NOMO-1 treated with dmso at 0.1 percent for 144 hours (cell line): ENCODE measurements around the gene RPL13A.
"Not testable (repeated sequence)": the region's sequence is repeated elsewhere in the genome, so short reads cannot be mapped to it uniquely, and the experiment has no call there.

ENCODE experiments used
- DNase-seq: peaks from one replicate; lab custom pipeline; 2025; ENCODE audit not compliant: unreplicated experiment; lab: John Stamatoyannopoulos, UW

RPL13A gene

GRCh38 chr19:49487277-49488045 lies at the start of gene RPL13A:
Gene RPL13A (plus strand): TSS chr19:49487608. CDS start chr19:49487630, 22 bp downstream.
- peak; percentile 98 for DNase-seq

DNA sequence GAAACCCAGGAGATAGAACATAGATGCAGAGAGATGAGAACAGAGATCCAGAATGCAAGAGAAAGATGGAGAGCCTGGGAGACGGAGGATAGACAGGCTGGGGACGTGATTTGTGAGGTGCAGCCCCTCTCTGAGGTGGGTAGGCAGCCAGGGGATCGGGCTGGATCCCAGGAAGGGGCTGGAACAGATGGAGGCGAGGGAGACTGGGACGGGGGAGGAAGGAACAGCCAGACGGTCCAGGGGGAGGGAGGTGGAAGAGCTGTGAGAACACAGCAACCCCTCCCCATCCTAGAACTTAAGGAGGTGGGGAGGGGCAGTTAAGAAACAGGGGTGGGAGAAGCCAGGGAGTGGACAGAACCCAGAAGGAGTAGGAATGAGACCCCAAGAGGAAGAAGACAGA lies 49.1 kb upstream of the RPL13A start:
- no peak for DNase-seq

DNA sequence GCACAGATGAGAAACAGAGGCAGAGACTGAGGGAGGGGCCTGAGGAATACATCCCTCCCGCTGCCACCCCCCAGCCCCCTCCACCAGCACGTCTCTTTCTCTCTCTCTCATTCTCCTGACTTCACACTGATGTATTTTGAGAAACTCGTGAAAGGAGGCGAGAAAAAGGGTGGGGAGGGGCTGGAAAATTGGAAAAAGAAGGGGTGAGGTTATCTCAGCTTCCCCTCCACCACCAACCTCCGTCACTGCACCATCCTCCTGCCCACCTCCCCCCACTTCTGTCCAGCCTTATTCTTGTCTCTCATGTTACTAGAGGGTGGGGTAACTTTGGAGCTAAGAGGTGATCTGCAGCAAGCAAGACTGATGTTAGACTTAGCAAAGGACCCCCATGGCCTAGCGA lies 47.6 kb upstream of the RPL13A start:
- no peak for DNase-seq

DNA sequence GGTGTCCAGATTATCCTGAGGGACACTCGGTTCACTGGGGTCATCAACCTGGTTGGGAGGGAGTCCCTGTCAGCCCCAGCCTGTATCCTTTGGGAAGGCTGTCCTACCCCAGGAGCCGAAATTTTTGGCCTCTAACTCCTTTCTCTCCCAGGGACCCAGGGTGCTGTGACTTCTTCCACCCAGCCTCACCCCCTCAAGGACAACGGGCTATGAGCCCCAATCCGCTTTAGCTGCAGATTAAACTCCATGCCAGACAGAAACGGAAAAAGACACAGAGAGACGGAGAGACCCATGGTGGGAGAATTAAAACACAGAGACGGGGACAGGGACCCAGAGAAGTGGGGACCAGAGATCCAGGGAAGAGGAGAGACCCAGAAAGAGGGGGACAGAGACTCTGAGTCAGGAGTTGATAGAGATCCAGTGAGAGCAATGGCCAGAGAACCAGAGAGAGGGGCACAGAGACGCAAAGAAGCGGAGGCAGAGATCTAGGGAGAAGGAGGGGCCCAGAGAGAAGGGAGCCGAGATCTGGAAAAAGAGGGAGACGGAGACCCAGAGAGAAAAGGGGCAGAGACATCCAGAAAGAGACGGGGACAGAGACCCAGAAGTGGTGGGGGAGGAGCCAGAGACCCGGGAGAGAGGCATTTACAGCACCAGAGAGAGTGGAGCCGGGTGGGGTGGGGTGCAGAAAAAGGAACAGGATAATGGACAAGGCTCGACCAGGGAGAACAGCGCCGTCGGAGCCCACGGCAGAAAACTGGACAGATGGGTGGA lies 46.8 kb upstream of the RPL13A start:
- no peak for DNase-seq

GRCh38 chr19:49441210-49441959 lies 46.0 kb upstream of the RPL13A start, which contains the start of gene SLC17A7:
Gene SLC17A7 (minus strand): TSS chr19:49441527. CDS start chr19:49441379, 148 bp downstream.
- no peak for DNase-seq

- DNase-seq = no peak
These were observed 45.5 kb upstream of the RPL13A start for GRCh38 chr19:49441960-49442350.

GRCh38 chr19:49442354-49442753 lies 45.1 kb upstream of the RPL13A start:
- no peak for DNase-seq

GRCh38 chr19:49442771-49443365 lies 44.5 kb upstream of the RPL13A start:
- no peak for DNase-seq

GRCh38 chr19:49443366-49444099 lies 43.9 kb upstream of the RPL13A start:
- DNase-seq = peak; percentile 94

DNA sequence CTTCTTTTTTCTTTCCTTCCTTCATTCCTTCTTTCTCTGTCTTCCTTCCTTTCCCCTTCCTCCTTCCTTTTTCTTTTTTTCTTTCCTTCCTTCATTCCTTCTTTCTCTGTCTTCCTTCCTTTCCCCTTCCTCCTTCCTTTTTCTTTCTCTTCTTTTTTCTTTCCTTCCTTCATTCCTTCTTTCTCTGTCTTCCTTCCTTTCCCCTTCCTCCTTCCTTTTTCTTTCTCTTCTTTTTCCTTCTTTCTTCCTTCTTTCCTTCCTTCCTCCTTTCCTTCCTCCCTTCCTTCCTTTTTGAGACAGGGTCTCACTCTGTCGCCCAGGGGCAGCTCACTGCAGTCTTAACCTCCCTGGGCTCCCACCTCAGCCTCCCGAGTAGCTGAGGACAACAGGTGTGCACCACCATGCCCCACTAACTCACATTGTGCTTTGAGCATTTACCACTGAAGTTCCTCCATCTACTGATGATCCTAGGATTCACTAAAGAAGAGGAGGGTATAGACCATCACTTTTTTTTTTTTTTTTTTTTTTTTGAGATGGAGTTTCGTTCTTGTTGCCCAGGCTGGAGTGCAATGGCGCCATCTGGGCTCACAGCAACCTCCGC lies 43.2 kb upstream of the RPL13A start:
- not testable (repeated sequence) for DNase-seq

DNA sequence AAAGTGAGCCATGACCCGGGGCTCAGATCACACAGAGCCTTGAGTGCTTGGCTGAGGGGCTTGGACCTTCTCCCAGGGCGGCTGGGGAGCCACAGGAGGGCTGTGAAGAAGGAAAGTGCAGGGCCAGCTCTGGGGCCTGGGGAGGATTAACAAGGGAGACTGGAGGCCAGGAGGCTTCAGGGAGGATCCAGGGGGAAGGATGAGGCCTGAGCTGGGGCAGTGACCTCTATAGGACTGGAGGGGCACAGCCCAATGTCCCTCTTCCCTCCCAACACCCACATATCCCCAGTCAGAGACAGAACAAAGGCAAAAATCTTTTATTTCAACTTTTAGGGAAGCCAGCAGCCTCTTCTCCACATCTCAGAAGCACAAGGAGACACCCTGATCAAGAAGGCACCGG lies 41.4 kb upstream of the RPL13A start:
- no peak for DNase-seq

DNA sequence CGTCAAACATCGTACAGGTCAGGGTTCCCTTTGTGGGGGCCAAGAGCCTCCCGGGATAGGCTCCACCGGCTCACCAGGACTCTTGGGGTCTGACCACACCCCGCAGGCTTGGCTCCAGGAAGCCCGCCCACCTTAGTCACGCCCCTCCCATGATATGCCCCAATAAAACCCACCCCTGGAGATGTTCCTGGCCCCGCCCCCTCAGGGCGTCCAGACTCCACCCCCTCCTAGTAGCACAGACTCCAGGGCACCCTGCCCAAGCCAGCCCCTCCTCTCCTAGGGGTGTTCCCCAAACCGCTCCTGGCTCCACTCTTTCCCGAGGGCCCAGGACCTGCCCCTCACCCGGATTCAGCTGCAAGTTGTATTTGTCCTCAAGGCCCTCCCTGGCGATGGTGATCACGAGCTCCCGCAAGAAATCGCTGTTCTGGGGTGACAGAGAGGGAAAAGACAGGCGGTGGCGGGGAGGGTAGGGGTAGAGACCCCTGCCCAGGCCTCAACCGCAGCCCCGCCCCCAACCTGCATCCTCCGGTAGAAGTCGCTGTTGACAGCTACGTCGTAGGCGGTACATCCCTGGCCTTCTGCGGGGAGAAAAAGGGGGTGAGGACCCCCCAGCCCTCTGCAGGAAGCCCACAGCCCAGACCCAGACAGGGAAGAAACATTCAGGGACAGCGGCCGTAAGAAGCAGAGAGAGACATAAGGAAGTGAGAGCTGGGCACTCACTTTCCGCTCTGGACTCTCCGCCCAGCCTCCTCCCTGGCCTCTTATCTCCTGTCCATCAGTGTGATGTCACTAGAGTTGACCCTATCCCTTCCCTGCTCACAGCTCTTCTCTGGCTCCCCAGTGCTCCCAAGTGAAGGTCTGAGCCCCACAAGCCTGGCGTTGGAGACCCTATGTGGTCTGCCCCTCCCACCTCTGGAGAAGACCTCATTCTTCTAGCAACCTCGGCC lies 39.6 kb upstream of the RPL13A start:
- no peak for DNase-seq

DNA sequence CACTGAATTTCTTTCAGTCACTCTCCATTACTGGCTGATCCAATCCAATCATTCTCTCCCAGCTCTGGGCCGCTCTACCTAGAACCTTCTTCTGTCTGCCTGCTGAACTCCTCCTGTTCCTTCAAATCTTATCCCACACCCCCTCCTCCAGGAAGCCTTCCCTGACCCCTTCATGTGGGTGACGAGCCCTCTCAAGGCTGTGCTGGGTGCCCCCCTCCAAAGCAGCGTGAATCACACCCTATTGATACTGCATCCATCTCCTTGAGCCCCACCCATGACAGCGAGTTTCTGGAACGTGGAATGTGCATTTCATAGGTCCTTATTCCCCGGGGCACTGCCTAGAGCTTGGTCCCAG lies 39.0 kb upstream of the RPL13A start:
- no peak for DNase-seq

DNA sequence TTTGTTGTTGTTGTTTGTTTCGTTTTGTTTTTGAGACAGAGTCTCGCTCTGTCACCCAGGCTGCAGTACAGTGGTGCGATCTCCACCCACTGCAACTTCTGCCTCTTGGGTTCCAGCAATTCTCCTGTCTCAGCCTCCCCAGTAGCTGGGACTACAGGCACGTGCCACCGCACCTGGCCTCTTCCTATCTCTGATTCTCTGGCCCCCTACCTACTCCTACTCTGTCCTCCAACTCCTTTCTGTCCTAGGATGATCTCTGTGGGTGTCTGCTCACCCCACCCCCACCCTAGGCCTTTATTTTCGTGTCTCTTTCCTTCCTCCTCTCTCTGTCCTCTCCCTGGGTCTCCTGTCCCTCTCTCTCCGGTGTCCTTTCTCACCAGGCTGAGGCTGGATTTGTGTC lies 37.0 kb upstream of the RPL13A start:
- DNase-seq = no peak

GRCh38 chr19:49451430-49452181 lies 35.8 kb upstream of the RPL13A start, which contains the start of gene PIH1D1:
Gene PIH1D1 (minus strand): TSS chr19:49451814. CDS start chr19:49451574, 240 bp downstream.
- DNase-seq = peak; percentile 99

DNA sequence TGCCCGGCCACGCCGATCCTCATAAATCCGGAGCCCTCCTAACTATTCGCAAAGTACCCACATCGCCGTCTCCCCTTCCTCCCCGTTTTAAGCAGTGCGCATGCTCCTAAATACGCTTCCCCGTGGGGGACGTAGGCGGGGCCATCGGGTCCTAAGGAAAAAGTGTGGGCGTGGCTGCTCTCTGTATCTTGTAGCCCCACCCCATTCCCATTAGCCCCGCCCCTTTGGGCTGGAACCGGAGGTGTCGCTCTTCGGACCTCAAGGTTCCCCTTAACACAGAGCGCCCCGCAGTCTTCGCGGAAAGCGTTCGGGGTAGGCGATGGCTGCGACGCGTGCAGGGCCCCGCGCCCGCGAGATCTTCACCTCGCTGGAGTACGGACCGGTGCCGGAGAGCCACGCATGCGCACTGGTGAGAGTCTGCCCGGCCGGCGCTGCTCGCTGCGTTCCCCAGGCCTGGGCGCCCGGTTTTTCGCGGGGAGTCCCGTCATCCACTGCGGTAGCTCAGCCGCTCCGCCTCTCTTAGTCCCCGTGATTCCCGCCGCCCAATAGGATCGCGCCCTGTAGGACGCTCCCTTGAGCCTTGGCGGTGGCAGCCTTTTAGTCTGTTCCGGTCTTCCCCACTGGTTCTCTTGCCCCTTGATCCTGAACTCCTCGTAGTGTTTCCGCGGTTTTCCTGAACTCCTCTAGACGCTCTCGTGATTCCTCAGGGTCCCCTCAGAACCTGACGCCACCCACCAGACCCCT lies 34.2 kb upstream of the RPL13A start, which contains the start of gene ALDH16A1:
Gene ALDH16A1, plus strand, starts transcription at position 213 of the 744 bp plus-strand sequence. Its CDS starts 107 bp downstream, at position 320.
- DNase-seq = peak; percentile 95

DNA sequence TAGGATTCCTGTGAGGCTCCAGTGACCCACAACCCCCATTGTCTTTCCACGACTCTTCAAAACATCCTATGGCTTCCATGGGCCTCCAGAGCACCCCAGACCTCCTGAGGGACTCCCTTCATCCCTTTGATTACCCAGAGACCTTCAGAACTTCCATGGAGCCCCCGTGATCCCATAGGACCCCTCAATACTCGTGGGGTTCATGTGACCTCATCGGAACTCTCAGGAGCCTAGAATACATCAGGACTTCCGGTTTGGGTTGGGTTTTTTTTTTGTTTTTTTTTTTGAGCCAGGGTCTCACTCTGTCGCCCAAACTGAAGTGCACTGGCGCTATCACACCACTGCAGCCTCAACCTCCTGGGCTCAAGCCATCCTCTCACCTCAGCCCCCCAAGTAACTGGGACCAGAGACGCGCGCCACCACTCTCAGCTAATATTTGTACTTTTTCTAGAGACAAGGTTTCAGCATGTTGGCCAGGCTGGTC lies 33.6 kb upstream of the RPL13A start:
- DNase-seq = no peak
